SK-N-SH treated with all-trans-retinoic acid at 6 μM for 48 hours (cell line): ENCODE measurements around the gene ITPKB.

ENCODE experiments used
- RARB ChIP-seq: fragments of 250-450 bp; sonication (Bioruptor Pico); IDR thresholded peaks from 2 replicates; pipeline ENCODE4 v1.8.0; 2021; ENCODE audit warnings: mild to moderate bottlenecking, moderate library complexity
- TOX ChIP-seq: fragments of 250-450 bp; sonication (Bioruptor Pico); IDR thresholded peaks from 2 replicates; pipeline ENCODE4 v1.8.0; 2021; ENCODE audit warnings: mild to moderate bottlenecking, moderate library complexity, borderline replicate concordance

GRCh38 chr1:226586650-226587422 is 152.2 kb downstream of the ITPKB start:
- TF ChIP-seq RARB (CRISPR knock-in tag) (no peak), TOX (CRISPR knock-in tag) (no peak)
